Caco-2 (cell line): ENCODE measurements around the gene RELB. TPM values are rescaled to one million over a fixed set of nuclear protein-coding genes. Genes with fewer than 3 reads are reported as not detected.
"Not testable (repeated sequence)": the region's sequence is repeated elsewhere in the genome, so short reads cannot be mapped to it uniquely, and the experiment has no call there.

Experiments used
- BruUV-seq: library from RNA; stranded (reverse); fragments of 400-500 nt; replicated peaks from 2 replicates; lab custom pipeline; 2021; lab: Mats Ljungman, UMichigan
- CTCF ChIA-PET: fragments of 300-600 bp; sonication (Branson Sonifier 250); formaldehyde crosslinking; loops from one replicate; lab custom pipeline; 2022; ENCODE audit warnings: antibody characterized with exemption; lab: Charles Lee
- POLR2A ChIA-PET: fragments of 300-600 bp; sonication (Branson Sonifier 250); formaldehyde crosslinking; loops from one replicate; lab custom pipeline; 2022; ENCODE audit warnings: antibody characterized with exemption; lab: Charles Lee
- DNase-seq, 2 experiments: peaks; one replicate each; pipeline versions ENCODE4 v3.0.0 to v3.0.0-alpha.2; 2020 to 2022
- H3K27me3 ChIP-seq: replicated peaks from 2 replicates; pipeline ENCODE4 v1.6.0; 2011; ENCODE audit warnings: low read length; ENCODE audit not compliant: control insufficient read depth, insufficient read depth
- H3K36me3 ChIP-seq: 2 replicates; pipeline ENCODE4 v1.5.1; 2011; ENCODE audit warnings: low read length; ENCODE audit not compliant: control insufficient read depth, insufficient read depth
- H3K4me1 ChIP-seq: fragments of 250-450 bp; sonication (Bioruptor Pico); 2 replicates; pipeline ENCODE4 v1.5.1; 2020; ENCODE audit warnings: mild to moderate bottlenecking
- H3K4me3 ChIP-seq: 2 replicates; pipeline ENCODE4 v1.5.1; 2011; ENCODE audit warnings: low read depth, mild to moderate bottlenecking, control low read depth, low read length
- H3K9me3 ChIP-seq: fragments of 250-450 bp; sonication (Bioruptor Pico); 2 replicates; pipeline ENCODE4 v1.5.1; 2020; ENCODE audit warnings: mild to moderate bottlenecking, moderate library complexity
- H3K27ac Mint-ChIP-seq: one replicate; pipeline ENCODE4 v1.8.0; 2022; ENCODE audit warnings: mixed read lengths; ENCODE audit not compliant: unreplicated experiment
- H3K27me3 Mint-ChIP-seq: one replicate; pipeline ENCODE4 v1.8.0; 2022; ENCODE audit warnings: mixed read lengths; ENCODE audit not compliant: insufficient read depth, unreplicated experiment
- H3K36me3 Mint-ChIP-seq: one replicate; pipeline ENCODE4 v1.8.0; 2022; ENCODE audit warnings: mild to moderate bottlenecking, mixed read lengths; ENCODE audit not compliant: insufficient read depth, unreplicated experiment
- H3K4me1 Mint-ChIP-seq: one replicate; pipeline ENCODE4 v1.8.0; 2022; ENCODE audit warnings: low read depth, mixed read lengths; ENCODE audit not compliant: unreplicated experiment
- H3K4me3 Mint-ChIP-seq: one replicate; pipeline ENCODE4 v1.8.0; 2022; ENCODE audit warnings: mild to moderate bottlenecking, moderate library complexity, mixed read lengths; ENCODE audit not compliant: unreplicated experiment
- H3K9me3 Mint-ChIP-seq: one replicate; pipeline ENCODE4 v1.8.0; 2022; ENCODE audit warnings: mixed read lengths; ENCODE audit not compliant: unreplicated experiment
- intact Hi-C: fragments of 100-400 bp; cut with micrococcal nuclease; formaldehyde crosslinking; loops from one replicate; pipeline ENCODE4 v1.10.0; 2022; ENCODE audit not compliant: unreplicated experiment
- total RNA-seq: library from RNA; stranded (reverse); gene quantifications from 2 replicates; pipeline ENCODE4 v1.2.3, GENCODE V29; 2022
- TF ChIP-seq, protein P1 (sequence below), 2 experiments: fragments of 200-600 bp in 1 of 2; IDR thresholded peaks; 1 replicate in 1 of 2; 2 replicates in 1 of 2; pipeline versions ENCODE4 v1.5.1 to v1.8.0; 2011 to 2022; ENCODE audit warnings: antibody characterized with exemption in 1 of 2, control low read depth in 1 of 2, inconsistent platforms in 1 of 2, low read depth in 1 of 2, low read length in 1 of 2, mild to moderate bottlenecking in 1 of 2, moderate library complexity in 1 of 2; ENCODE audit not compliant: insufficient read depth in 1 of 2, severe bottlenecking in 1 of 2, unreplicated experiment in 1 of 2

The RELB gene
- total RNA-seq, 1 experiment from 2014 or later, result 6.3 TPM

DNA sequence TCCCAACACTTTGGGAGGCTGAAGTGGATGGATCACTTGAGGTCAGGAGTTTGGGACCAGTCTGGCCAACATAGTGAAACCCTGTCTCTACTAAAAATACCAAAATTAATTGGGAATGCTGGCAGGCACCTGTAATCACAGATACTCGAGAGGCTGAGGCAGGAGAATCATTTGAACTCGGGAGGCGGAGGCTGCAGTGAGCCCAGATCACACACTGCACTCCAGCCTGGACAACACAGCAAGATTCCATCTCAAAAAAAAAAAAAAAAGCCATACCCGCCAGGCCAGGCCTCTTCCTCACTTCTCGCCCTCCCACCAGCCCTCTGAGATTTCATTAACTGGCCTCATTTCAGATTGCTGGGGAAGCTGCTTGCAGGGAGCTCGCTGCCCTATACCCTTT lies 7.7 kb upstream of the RELB start:
- no peak for DNase-seq
- Histone ChIP-seq H3K9me3 (no peaks in the 10 kb centered on the region), H3K4me1 (no peaks in the 10 kb centered on the region), H3K36me3 (no peaks in the 10 kb centered on the region; the same call in 1 of the 2 replicates), H3K4me3 (no peak overlapping the region), H3K27me3 (no peaks in the 10 kb centered on the region)
- Mint-ChIP-seq H3K4me1 (no peaks in the 10 kb centered on the region), H3K4me3 (no peak overlapping the region), H3K27me3 (no peaks in the 10 kb centered on the region), H3K27ac (no peak overlapping the region), H3K9me3 (no peaks in the 10 kb centered on the region), H3K36me3 (peaks cover 23% of the 10 kb centered on the region)
- ChIA-PET CTCF (no interaction called here), POLR2A (no interaction called here)
- TF ChIP-seq, protein P1, sequence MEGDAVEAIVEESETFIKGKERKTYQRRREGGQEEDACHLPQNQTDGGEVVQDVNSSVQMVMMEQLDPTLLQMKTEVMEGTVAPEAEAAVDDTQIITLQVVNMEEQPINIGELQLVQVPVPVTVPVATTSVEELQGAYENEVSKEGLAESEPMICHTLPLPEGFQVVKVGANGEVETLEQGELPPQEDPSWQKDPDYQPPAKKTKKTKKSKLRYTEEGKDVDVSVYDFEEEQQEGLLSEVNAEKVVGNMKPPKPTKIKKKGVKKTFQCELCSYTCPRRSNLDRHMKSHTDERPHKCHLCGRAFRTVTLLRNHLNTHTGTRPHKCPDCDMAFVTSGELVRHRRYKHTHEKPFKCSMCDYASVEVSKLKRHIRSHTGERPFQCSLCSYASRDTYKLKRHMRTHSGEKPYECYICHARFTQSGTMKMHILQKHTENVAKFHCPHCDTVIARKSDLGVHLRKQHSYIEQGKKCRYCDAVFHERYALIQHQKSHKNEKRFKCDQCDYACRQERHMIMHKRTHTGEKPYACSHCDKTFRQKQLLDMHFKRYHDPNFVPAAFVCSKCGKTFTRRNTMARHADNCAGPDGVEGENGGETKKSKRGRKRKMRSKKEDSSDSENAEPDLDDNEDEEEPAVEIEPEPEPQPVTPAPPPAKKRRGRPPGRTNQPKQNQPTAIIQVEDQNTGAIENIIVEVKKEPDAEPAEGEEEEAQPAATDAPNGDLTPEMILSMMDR (IDR thresholded peaks at IDR 0.05; ENCODE audit: insufficient read depth in 1 of 2, low read depth in 1 of 2, low read length in 1 of 2, severe bottlenecking in 1 of 2, unreplicated experiment in 1 of 2), result no peak
- BruUV-seq, result no TSS peak
- intact Hi-C loops, result no loop called here

DNA sequence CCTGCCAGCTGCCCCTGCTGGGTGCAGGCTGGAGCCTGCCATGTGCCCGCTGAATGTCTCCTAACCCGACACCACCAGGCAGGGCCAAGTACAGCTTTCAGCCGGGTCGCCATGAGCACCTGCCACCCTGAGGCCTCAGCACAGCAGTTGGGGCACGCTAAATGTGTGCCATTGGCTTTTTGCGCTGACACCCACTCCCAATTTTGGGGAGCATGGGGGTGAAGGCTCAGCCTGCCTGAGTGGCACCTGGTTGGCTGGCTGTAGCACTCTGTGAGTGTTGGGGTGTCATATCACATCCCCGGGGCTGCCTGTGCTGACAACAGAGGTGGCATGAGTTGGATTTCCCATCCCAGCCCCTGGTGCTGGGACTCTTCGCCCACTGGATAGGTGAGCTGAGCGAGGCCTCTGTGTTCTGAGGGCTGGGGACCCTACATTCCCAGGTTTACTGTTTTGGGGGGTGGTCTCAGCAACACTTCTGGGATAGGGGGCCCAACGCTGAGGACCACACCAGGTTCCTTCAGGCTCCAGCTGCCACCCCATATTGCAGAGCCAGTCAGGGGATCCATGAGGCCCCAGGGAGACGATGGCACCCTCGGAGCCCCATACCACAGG lies 7.2 kb upstream of the RELB start:
- TF ChIP-seq, protein P1 (IDR thresholded peaks at IDR 0.05; ENCODE audit: insufficient read depth in 1 of 2, low read depth in 1 of 2, low read length in 1 of 2, severe bottlenecking in 1 of 2, unreplicated experiment in 1 of 2), result no peak
- H3K27me3 ChIP-seq, result no peaks in the 10 kb centered on the region
- no peak overlapping the region for H3K27ac Mint-ChIP-seq
- no peaks in the 10 kb centered on the region for H3K27me3 Mint-ChIP-seq
- no TSS peak for BruUV-seq
- no peaks in the 10 kb centered on the region for H3K4me1 ChIP-seq
- no peak overlapping the region for H3K4me3 Mint-ChIP-seq
- no peaks in the 10 kb centered on the region for H3K9me3 Mint-ChIP-seq
- H3K9me3 ChIP-seq, result no peaks in the 10 kb centered on the region
- no peaks in the 10 kb centered on the region for H3K4me1 Mint-ChIP-seq
- no peak for DNase-seq
- no peak overlapping the region for H3K4me3 ChIP-seq
- peaks cover 21% of the 10 kb centered on the region for H3K36me3 Mint-ChIP-seq
- ChIA-PET POLR2A (no interaction called here), CTCF (no interaction called here)
- no peaks in the 10 kb centered on the region; the same call in 1 of the 2 replicates for H3K36me3 ChIP-seq
- intact Hi-C loops, result no loop called here

DNA sequence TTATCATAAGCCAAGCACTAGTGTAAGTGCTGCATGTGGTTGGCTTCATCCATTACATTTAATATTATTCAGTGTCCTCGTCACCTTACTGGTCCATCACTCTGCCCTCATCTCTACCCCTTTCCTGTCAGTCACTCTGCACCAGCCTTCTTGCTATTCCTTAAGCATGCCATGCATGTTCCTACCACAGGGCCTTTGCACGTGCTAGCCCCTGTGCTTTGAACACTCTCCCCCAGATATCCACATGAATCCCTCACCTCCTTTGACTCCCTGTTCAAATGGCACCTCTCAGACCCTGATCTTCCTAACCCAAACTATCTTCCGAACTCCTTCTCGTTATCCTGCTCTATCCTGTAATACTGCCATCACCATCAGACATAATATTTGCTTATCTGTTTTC lies 3.2 kb upstream of the RELB start:
- intact Hi-C loops, result no loop called here
- no peak for DNase-seq
- H3K27me3 Mint-ChIP-seq, result no peaks in the 10 kb centered on the region
- H3K27ac Mint-ChIP-seq, result no peak overlapping the region
- peaks cover 10% of the 10 kb centered on the region for H3K4me1 ChIP-seq
- H3K27me3 ChIP-seq, result no peaks in the 10 kb centered on the region
- H3K4me3 ChIP-seq, result no peak overlapping the region
- ChIA-PET POLR2A (no interaction called here), CTCF (no interaction called here)
- H3K4me1 Mint-ChIP-seq, result peaks cover 8% of the 10 kb centered on the region
- BruUV-seq, result no TSS peak
- TF ChIP-seq, protein P1 (IDR thresholded peaks at IDR 0.05; ENCODE audit: insufficient read depth in 1 of 2, low read depth in 1 of 2, low read length in 1 of 2, severe bottlenecking in 1 of 2, unreplicated experiment in 1 of 2), result no peak
- no peak overlapping the region for H3K4me3 Mint-ChIP-seq
- no peaks in the 10 kb centered on the region for H3K36me3 ChIP-seq
- H3K36me3 Mint-ChIP-seq, result peaks cover 32% of the 10 kb centered on the region
- no peaks in the 10 kb centered on the region for H3K9me3 ChIP-seq
- H3K9me3 Mint-ChIP-seq, result no peaks in the 10 kb centered on the region

DNA sequence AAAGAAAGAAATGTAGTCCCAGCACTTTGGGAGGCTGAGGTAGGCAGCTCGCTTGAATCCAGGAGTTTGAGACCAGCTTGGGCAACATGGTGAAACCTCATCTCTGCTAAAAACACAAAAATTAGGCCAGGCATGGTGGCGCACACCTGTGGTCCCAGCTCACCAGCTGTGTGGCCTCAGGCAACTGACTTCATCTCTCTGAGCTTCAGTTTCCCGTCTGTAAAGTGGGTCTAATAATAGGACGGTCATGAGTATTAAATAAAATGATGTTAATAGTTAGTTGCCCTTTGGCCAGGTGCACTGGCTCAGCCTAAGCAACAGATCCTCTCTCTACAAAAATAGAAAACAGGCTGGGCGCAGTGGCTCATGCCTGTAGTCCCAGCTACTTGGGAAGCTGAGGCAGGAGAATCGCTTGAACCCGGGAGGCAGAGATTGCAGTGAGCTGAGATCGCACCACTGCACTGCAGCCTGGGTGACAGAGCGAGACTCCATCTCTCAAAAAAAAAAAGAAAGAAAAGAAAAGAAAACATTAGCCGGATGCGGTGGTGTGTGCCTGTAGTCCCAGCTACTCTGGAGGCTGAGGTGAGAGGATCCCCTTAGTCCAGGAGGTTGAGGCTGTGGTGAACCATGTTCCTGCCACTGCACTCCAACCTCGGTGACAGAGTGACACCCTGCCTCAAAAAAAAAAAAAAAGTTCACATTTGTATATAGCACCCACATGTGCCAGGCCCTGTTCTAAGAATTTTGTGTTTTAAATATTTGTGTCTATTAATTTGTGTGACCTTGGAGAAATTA lies 1.9 kb upstream of the RELB start:
- ChIA-PET CTCF (interaction anchor here (1.3 kb wide), 1 partner anchor 60 kb away, joined by 3 read pairs; no protein-coding TSS in a partner anchor), POLR2A (interaction anchor here (0.7 kb wide), 1 partner anchor 249 kb away, joined by 4 read pairs; no protein-coding TSS in a partner anchor)
- DNase-seq, H3K27ac Mint-ChIP-seq, H3K4me1 ChIP-seq, H3K9me3 ChIP-seq, H3K36me3 ChIP-seq, H3K4me3 Mint-ChIP-seq, H3K4me1 Mint-ChIP-seq, intact Hi-C loops, H3K27me3 Mint-ChIP-seq, H3K27me3 ChIP-seq, H3K4me3 ChIP-seq, BruUV-seq, H3K9me3 Mint-ChIP-seq: not testable (repeated sequence)
- peaks cover 32% of the 10 kb centered on the region for H3K36me3 Mint-ChIP-seq
